Breast epithelium (tissue), 4 donors: ENCODE results near the gene PRPF39. TPM values are rescaled to one million over a fixed set of nuclear protein-coding genes. Genes with fewer than 3 reads are reported as not detected.

Source experiments
- DNase-seq, 2 donors: peaks; one replicate each; pipeline ENCODE4 v3.0.0-alpha.2; 2019; ENCODE audit warnings: low spot score in 2 of 2
- H3K27ac ChIP-seq, 2 donors: fragments of 200-600 bp; sonication (generic) in 1 of 2; one replicate each; pipeline ENCODE4 v1.5.1; 2016 to 2019; ENCODE audit warnings: mild to moderate bottlenecking in 1 of 2
- H3K27me3 ChIP-seq, 2 donors: fragments of 200-600 bp; sonication (generic) in 1 of 2; one replicate each; pipeline versions ENCODE4 v1.5.1 to v1.6.0; 2017 to 2019; ENCODE audit warnings: control low read depth in 1 of 2, mild to moderate bottlenecking in 1 of 2
- H3K36me3 ChIP-seq: fragments of 200-600 bp; one replicate; pipeline ENCODE4 v1.5.1; 2019
- H3K4me1 ChIP-seq, 2 donors: fragments of 200-600 bp; sonication (generic); one replicate each; pipeline ENCODE4 v1.5.1; 2016 to 2019; ENCODE audit warnings: control low read depth in 1 of 2
- H3K4me3 ChIP-seq, 3 donors: fragments of 200-600 bp; sonication (generic); 1 replicate in 2 of 3; 2 replicates in 1 of 3; pipeline ENCODE4 v1.5.1; 2016 to 2019; ENCODE audit warnings: mild to moderate bottlenecking in 3 of 3, moderate library complexity in 2 of 3
- H3K9me3 ChIP-seq, 2 donors: fragments of 200-600 bp; sonication (generic) in 1 of 2; one replicate each; pipeline ENCODE4 v1.5.1; 2016 to 2019; ENCODE audit warnings: control low read depth in 1 of 2
- POLR2A ChIP-seq: fragments of 450-650 bp; IDR thresholded peaks from one replicate; pipeline ENCODE4 v1.6.1; 2016; ENCODE audit warnings: antibody characterized with exemption, mild to moderate bottlenecking, moderate library complexity
- POLR2AphosphoS5 ChIP-seq, 3 donors: sonication (generic); formaldehyde crosslinking; IDR thresholded peaks; one replicate each; pipeline ENCODE4 v1.6.1; 2017; ENCODE audit warnings: antibody characterized with exemption in 3 of 3
- intact Hi-C: fragments of 100-400 bp; cut with DNase I; formaldehyde crosslinking; loops from one replicate; pipeline ENCODE4 v1.15.1; 2023; ENCODE audit warnings: low total_unique reads
- total RNA-seq, 3 donors: library from RNA; depleted of rRNA; stranded (reverse); fragments of >200 nt; gene quantifications; one replicate each; pipeline ENCODE4 v1.1.0, GENCODE V29; 2016
- TF ChIP-seq, protein P1 (sequence below), 3 donors: fragments of 450-650 bp; IDR thresholded peaks; one replicate each; pipeline ENCODE4 v1.5.1; 2016 to 2017; ENCODE audit warnings: antibody characterized with exemption in 3 of 3, mild to moderate bottlenecking in 3 of 3, moderate library complexity in 3 of 3

Gene PRPF39
- total RNA-seq, 3 donors from 2014 or later = 29.8 to 54.4 (median 48.8) TPM

DNA sequence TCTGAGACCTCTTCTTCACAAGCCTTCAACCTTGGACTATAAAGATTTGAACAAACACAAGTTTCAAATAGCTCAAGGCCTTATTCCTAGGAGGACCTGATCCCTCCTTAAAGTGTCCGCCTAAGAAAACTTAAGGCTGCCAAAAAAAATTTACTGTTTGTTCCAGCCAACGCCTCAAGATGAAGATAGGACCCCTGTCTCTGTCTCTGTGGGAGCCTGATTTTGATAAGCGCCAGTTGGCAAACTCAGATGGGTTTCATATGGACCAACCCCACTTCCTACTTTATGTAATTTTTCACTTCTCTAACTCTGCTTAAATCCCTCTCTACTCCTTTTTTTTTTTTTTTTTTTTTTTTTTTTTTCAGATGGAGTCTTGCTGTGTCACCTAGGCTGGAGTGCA, 39.4 kb downstream of the PRPF39 start:
- Histone ChIP-seq H3K27ac (no peak overlapping the region), H3K27me3 (no peaks in the 10 kb centered on the region), H3K4me3 (no peak overlapping the region), H3K9me3 (no peaks in the 10 kb centered on the region), H3K4me1 (no peaks in the 10 kb centered on the region), H3K36me3 (peaks cover 6% of the 10 kb centered on the region)
- no peak for DNase-seq
- intact Hi-C loops = no loop called here
- no peak for TF ChIP-seq POLR2A
- TF ChIP-seq POLR2AphosphoS5 (IDR thresholded peaks at IDR 0.05) = no peak
- TF ChIP-seq, protein P1, sequence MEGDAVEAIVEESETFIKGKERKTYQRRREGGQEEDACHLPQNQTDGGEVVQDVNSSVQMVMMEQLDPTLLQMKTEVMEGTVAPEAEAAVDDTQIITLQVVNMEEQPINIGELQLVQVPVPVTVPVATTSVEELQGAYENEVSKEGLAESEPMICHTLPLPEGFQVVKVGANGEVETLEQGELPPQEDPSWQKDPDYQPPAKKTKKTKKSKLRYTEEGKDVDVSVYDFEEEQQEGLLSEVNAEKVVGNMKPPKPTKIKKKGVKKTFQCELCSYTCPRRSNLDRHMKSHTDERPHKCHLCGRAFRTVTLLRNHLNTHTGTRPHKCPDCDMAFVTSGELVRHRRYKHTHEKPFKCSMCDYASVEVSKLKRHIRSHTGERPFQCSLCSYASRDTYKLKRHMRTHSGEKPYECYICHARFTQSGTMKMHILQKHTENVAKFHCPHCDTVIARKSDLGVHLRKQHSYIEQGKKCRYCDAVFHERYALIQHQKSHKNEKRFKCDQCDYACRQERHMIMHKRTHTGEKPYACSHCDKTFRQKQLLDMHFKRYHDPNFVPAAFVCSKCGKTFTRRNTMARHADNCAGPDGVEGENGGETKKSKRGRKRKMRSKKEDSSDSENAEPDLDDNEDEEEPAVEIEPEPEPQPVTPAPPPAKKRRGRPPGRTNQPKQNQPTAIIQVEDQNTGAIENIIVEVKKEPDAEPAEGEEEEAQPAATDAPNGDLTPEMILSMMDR (IDR thresholded peaks at IDR 0.05) = no peak

DNA sequence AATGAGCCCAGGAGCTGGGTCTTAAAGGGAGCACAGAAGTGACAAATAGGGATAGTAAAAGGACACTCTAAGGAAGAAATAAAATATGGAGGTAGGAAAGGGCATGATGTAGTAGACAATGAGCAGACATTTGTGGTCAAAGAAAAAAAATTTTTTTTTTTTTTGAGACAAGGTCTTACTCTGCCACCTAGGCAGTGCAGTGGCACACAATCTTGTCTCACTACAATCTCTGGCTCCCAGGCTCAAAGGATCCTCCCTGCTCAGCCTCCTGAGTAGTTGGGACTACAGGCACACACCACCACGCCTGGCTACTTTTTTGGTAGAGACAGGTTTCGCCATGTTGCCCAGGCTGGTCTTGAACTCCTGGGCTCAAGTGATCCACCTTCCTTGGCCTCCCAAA, 41.8 kb downstream of the PRPF39 start:
- Histone ChIP-seq H3K36me3 (no peaks in the 10 kb centered on the region), H3K27me3 (no peaks in the 10 kb centered on the region), H3K27ac (no peak overlapping the region), H3K9me3 (no peaks in the 10 kb centered on the region), H3K4me1 (no peaks in the 10 kb centered on the region), H3K4me3 (no peak overlapping the region)
- DNase-seq = no peak
- intact Hi-C loops = no loop called here
- TF ChIP-seq, protein P1 (IDR thresholded peaks at IDR 0.05) = no peak
- no peak for TF ChIP-seq POLR2A
- no peak for TF ChIP-seq POLR2AphosphoS5 (IDR thresholded peaks at IDR 0.05)

DNA sequence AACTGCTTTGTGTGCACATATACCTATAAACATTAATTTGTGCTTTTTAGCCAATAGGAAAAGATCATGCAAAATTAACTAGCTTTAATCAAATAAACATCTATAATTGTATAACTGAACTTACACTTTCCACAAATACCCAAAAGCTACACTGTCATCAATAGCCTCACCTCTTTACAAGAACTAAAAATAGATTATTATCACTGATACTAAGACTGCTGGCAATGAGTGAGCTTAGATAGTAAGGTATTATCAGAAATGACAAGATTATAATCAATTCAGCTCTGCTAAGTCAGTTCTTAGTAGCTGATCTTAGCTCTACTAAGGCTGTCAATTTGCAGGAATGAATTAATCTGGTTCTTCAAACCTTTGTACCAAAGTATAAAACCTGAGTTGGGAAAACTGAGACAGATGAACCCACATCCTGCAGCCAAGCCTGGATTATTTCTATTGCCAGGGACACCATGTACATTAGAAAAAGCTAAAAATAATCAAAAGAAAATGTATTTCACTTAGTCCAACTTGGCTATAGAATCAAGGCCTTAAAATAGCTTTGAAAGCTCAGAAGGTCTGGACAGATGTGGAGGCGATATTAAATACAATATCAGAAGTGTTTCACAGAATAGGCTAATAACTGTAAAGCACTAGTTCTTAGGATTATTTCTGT, 45.2 kb downstream of the PRPF39 start:
- Histone ChIP-seq H3K27me3 (no peaks in the 10 kb centered on the region), H3K36me3 (no peaks in the 10 kb centered on the region), H3K9me3 (no peaks in the 10 kb centered on the region), H3K4me1 (no peaks in the 10 kb centered on the region), H3K4me3 (no peak overlapping the region), H3K27ac (no peak overlapping the region)
- DNase-seq = no peak
- intact Hi-C loops = no loop called here
- TF ChIP-seq POLR2A (no peak), POLR2AphosphoS5 (IDR thresholded peaks at IDR 0.05) (no peak)
- TF ChIP-seq, protein P1 (IDR thresholded peaks at IDR 0.05) = no peak

DNA sequence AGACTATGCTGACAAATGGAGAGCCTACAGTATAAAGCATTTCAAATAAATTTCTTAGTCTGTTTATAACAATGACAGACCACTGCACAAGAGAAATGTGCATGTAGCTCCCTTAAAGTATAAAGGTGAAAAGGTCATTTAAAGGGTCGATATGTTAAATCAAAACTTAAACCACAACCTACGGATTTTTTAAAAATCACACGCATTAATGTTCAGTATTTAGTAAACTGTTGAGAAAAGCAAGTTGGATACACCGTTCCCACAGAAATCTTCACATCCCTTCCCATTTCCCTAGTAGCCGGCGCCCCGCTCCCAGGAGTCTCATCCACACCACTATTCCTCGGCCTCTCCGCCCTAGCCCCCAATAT, 49.8 kb downstream of the PRPF39 start:
- intact Hi-C loops = loop anchor here (5.0 kb wide), 1 partner anchor 171 kb away; the partner anchor contains the start of genes KLHL28 and TOGARAM1
- Histone ChIP-seq H3K27me3 (no peaks in the 10 kb centered on the region), H3K4me1 (peaks cover 0 to 17% of the 10 kb centered on the region in 2 donors), H3K4me3 (peak overlapping the region; percentile 59 to 78 (median 65)), H3K9me3 (no peaks in the 10 kb centered on the region), H3K27ac (peak overlapping the region; percentile 84 to 85), H3K36me3 (no peaks in the 10 kb centered on the region)
- TF ChIP-seq, protein P1 (IDR thresholded peaks at IDR 0.05) = no peak
- TF ChIP-seq POLR2A = no peak
- no peak for TF ChIP-seq POLR2AphosphoS5 (IDR thresholded peaks at IDR 0.05)
- DNase-seq = no peak

DNA sequence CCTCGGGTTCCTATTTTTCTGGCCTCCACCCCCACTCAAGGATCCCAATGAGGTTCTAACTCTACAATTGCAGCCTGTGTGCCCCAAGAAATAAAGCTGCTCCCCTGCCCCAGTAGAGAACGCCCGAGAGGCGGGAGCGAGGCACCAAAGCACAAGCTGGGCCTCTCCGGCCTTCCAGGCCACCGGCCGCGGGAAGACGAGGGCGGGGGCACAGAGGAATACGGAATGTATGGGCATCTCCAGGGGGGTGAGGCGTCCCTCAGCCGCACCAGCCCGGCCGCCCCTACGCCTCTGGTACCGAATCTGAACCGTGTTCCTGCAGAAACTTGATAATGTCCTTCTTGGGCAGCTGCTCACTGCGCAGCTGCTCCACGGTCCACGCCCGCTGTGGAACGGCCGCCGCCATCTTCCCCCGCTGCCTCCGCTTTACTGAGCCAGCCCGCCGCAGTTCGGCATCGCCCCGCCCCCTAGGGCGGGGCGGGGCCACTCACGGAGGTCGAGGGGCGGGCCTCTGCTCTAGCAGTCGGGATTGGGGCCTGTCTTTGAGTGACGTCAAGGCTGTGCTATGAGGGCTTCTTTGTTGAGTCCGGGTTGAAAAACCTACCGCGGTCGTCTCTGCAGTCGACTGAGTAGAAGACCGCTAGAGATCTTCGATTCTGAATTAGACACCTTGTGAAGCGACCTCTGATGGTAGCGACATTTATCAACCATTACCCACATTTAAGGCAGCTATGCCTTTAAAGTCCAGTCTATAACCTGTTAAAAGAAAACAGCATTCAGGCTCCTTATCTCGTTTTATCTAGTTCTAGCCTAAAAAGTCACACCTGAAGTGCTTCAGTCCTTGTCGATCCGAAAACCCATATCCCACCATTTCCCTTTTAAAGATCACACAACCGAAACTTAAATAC, 50.4 kb downstream of the PRPF39 start, which contains the start of gene FKBP3:
Gene FKBP3, minus strand, starts transcription at position 431 of the 908 bp plus-strand sequence. Its CDS starts 25 bp downstream, at position 406.
- no peaks in the 10 kb centered on the region for H3K36me3 ChIP-seq
- peak within 1 kb of the TSS; percentile 59 to 78 (median 65) for H3K4me3 ChIP-seq
- TF ChIP-seq POLR2A = peak; percentile 87
- TF ChIP-seq, protein P1 (IDR thresholded peaks at IDR 0.05) = no peak
- peak; percentile 92 to 97 (median 94) for TF ChIP-seq POLR2AphosphoS5 (IDR thresholded peaks at IDR 0.05)
- no peaks in the 10 kb centered on the region for H3K27me3 ChIP-seq
- H3K27ac ChIP-seq = peak within 1 kb of the TSS; percentile 85 to 88
- no peaks in the 10 kb centered on the region for H3K9me3 ChIP-seq
- intact Hi-C loops = loop anchor here (5.0 kb wide), 1 partner anchor 172 kb away; the partner anchor contains the start of genes KLHL28 and TOGARAM1
- peak; percentile 94 to 97 for DNase-seq
- H3K4me1 ChIP-seq = peaks cover 0 to 17% of the 10 kb centered on the region in 2 donors
